Gastroesophageal sphincter (tissue), 3 donors: ENCODE results near the gene UGT1A3.
"Not testable (repeated sequence)": the region's sequence is repeated elsewhere in the genome, so short reads cannot be mapped to it uniquely, and the experiment has no call there.

Source experiments
- CTCF ChIP-seq, 4 experiments: fragments of 200-600 bp in 2 of 4; fragments of 450-650 bp in 2 of 4; sonication (generic) in 1 of 4; IDR thresholded peaks; one replicate each; pipeline ENCODE4 v1.5.1; 2017 to 2019; ENCODE audit warnings: antibody characterized with exemption in 4 of 4, mild to moderate bottlenecking in 2 of 4, moderate library complexity in 2 of 4
- EP300 ChIP-seq: sonication (generic); formaldehyde crosslinking; IDR thresholded peaks from one replicate; pipeline ENCODE4 v1.6.1; 2017; ENCODE audit warnings: antibody characterized with exemption, mild to moderate bottlenecking
- POLR2AphosphoS5 ChIP-seq: sonication (generic); formaldehyde crosslinking; IDR thresholded peaks from one replicate; pipeline ENCODE4 v1.6.1; 2017; ENCODE audit warnings: antibody characterized with exemption

- not testable (repeated sequence) for TF ChIP-seq EP300; CTCF (IDR thresholded peaks at IDR 0.05); POLR2AphosphoS5
These were observed 8.2 kb downstream of the UGT1A3 start for GRCh38 chr2:233736868-233737653.
